Karpas-422 (cell line): Measurements from ENCODE around the gene NCOA3. TPM values are rescaled to one million over a fixed set of nuclear protein-coding genes. Genes with fewer than 3 reads are reported as not detected.
A peak's percentile ranks its signal among the peaks of the same experiment; 100 is the strongest.

Experiments
- DNase-seq: peaks from one replicate; pipeline ENCODE4 v3.0.0-alpha.2; 2015
- H2AFZ ChIP-seq: fragments of 200-600 bp; sonication (generic); 2 replicates; pipeline ENCODE4 v1.6.1; 2014; ENCODE audit warnings: antibody characterized with exemption, low read length, mixed read lengths
- H3K27ac ChIP-seq: fragments of 200-600 bp; sonication (generic); 2 replicates; pipeline ENCODE4 v1.5.1; 2014; ENCODE audit warnings: mild to moderate bottlenecking, low read length, moderate library complexity
- H3K27me3 ChIP-seq: fragments of 200-600 bp; sonication (generic); 2 replicates; pipeline ENCODE4 v1.6.1; 2014; ENCODE audit warnings: low read length, mixed read lengths
- H3K36me3 ChIP-seq: fragments of 200-600 bp; sonication (generic); 2 replicates; pipeline ENCODE4 v1.6.1; 2014; ENCODE audit warnings: low read length, mixed read lengths; ENCODE audit not compliant: insufficient read depth
- H3K4me1 ChIP-seq: fragments of 200-600 bp; sonication (generic); 2 replicates; pipeline ENCODE4 v1.6.1; 2014; ENCODE audit warnings: mild to moderate bottlenecking, low read length, mixed read lengths
- H3K4me2 ChIP-seq: fragments of 200-600 bp; sonication (generic); 2 replicates; pipeline ENCODE4 v1.6.1; 2014; ENCODE audit warnings: low read length, low read depth, mild to moderate bottlenecking; ENCODE audit not compliant: poor library complexity, severe bottlenecking
- H3K4me3 ChIP-seq: fragments of 200-600 bp; sonication (generic); 2 replicates; pipeline ENCODE4 v1.5.1; 2014; ENCODE audit warnings: mild to moderate bottlenecking, antibody characterized with exemption, low read length, mixed read lengths
- H3K79me2 ChIP-seq: fragments of 200-600 bp; sonication (generic); 2 replicates; pipeline ENCODE4 v1.6.1; 2014; ENCODE audit warnings: mild to moderate bottlenecking, low read length, mixed read lengths
- H3K9ac ChIP-seq: fragments of 200-600 bp; sonication (generic); 2 replicates; pipeline ENCODE4 v1.6.0; 2014; ENCODE audit warnings: low read length
- H3K9me2 ChIP-seq: fragments of 200-600 bp; sonication (generic), shearing (Covaris generic); replicated peaks from 2 replicates; pipeline ENCODE4 v1.6.0; 2014; ENCODE audit warnings: mild to moderate bottlenecking, low read length, moderate library complexity; ENCODE audit not compliant: insufficient read depth
- H3K9me3 ChIP-seq: fragments of 300-700, 200-600 bp; sonication (generic); 2 replicates; pipeline ENCODE4 v1.6.1; 2014; ENCODE audit warnings: low read length, mixed read lengths
- H4K20me1 ChIP-seq: fragments of 200-600 bp; sonication (generic); 2 replicates; pipeline ENCODE4 v1.6.1; 2014; ENCODE audit warnings: mild to moderate bottlenecking, antibody characterized with exemption, low read length, low read depth; ENCODE audit not compliant: insufficient read depth
- total RNA-seq: library from RNA; depleted of rRNA; stranded (reverse); fragments of >200 nt; shearing (Covaris generic); gene quantifications from 2 replicates; pipeline ENCODE4 v1.2.3, GENCODE V29; 2014; ENCODE audit warnings: low replicate concordance

Gene NCOA3
- total RNA-seq, 1 experiment from 2014 or later, result 90.0 TPM

DNA sequence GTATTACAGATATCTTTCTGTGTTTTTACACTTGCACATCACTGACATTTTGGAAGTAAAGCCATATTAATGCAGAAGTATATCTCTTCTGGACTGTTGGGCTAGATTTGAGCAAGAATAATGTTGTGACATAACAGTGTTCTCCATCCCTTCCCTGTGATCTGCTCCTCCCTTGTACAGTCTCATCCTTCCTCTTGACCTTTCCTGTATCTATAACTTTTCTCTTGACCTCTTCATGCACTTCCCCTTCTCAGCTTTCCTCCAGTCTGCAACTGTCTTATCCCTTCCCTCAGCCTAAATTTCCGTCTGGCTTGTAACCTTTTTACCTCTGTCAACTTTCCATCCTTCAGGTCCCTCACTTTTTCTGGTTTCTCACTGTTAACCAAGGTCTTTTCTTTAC is 29.8 kb downstream of the NCOA3 start:
- Histone ChIP-seq H3K4me3 (no peak overlapping the region), H3K27ac (no peak overlapping the region), H3K4me1 (peaks cover 28% of the 10 kb centered on the region), H3K4me2 (no peak overlapping the region), H3K9me3 (no peaks in the 10 kb centered on the region), H3K9ac (no peak overlapping the region), H3K36me3 (no peaks in the 10 kb centered on the region), H4K20me1 (no peaks in the 10 kb centered on the region), H3K79me2 (peaks cover 93% of the 10 kb centered on the region), H2AFZ (no peak overlapping the region), H3K9me2 (no peaks in the 10 kb centered on the region), H3K27me3 (no peaks in the 10 kb centered on the region)
- no peak for DNase-seq

DNA sequence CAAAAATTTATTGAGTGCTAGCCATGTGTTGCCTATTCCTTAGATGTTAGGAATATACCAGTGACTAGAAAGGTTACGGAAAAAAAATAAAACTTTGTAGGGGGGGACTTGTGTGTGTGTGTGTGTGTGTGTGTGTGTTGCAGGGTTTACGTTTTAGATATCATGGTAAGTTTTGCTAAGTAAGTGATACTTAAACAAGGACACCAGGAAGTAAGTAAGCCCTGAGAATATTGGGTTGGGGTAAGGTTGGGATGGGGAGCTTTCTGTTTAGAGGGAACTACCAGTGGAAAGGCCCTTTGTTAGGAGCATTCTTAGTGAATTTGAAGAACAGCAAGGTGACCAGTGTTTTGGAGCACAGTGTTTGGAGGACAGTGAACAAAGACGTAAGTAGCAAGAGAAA is 30.3 kb downstream of the NCOA3 start:
- DNase-seq, result no peak
- H2AFZ ChIP-seq, result no peak overlapping the region
- H3K4me3 ChIP-seq, result no peak overlapping the region
- peaks cover 31% of the 10 kb centered on the region for H3K4me1 ChIP-seq
- no peak overlapping the region for H3K27ac ChIP-seq
- H3K9me2 ChIP-seq, result no peaks in the 10 kb centered on the region
- H3K9ac ChIP-seq, result no peak overlapping the region
- no peaks in the 10 kb centered on the region for H3K27me3 ChIP-seq
- no peak overlapping the region for H3K4me2 ChIP-seq
- H4K20me1 ChIP-seq, result no peaks in the 10 kb centered on the region
- H3K9me3 ChIP-seq, result no peaks in the 10 kb centered on the region
- H3K36me3 ChIP-seq, result no peaks in the 10 kb centered on the region
- peaks cover 97% of the 10 kb centered on the region for H3K79me2 ChIP-seq

DNA sequence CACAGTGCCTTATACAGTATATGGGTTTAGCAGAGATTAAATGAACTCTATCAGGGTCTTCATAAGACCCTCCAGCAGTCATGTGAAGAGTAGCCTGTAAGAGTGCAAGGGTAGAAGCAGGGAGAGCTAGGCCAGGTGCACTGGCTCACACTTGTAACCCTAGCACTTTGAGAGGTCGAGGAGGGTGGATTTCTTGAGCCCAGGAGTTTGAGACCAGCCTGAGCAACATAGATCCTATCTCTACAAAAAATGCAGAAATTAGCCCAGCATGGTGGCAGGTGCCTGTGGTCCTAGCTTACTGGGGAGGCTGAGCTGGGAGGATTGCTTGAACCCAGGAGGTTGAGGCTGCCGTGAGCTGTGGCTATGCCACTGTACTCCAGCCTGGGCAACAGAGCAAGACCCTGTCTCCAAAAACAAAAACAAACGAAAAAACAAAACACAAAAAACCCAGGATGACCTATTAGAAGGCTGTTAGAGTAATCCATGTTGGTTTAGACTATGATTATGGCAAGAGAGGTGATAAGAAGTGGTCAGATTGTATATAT is 31.9 kb downstream of the NCOA3 start:
- Histone ChIP-seq H4K20me1 (no peaks in the 10 kb centered on the region), H3K4me3 (no peak overlapping the region), H3K4me1 (peaks cover 31% of the 10 kb centered on the region), H3K27me3 (no peaks in the 10 kb centered on the region), H3K79me2 (peaks cover 97% of the 10 kb centered on the region), H3K4me2 (no peak overlapping the region), H2AFZ (no peak overlapping the region), H3K36me3 (no peaks in the 10 kb centered on the region), H3K9me3 (no peaks in the 10 kb centered on the region), H3K9me2 (no peaks in the 10 kb centered on the region), H3K9ac (no peak overlapping the region), H3K27ac (peak overlapping the region; percentile 26; the same call in 1 of the 2 replicates)
- DNase-seq, result no peak

DNA sequence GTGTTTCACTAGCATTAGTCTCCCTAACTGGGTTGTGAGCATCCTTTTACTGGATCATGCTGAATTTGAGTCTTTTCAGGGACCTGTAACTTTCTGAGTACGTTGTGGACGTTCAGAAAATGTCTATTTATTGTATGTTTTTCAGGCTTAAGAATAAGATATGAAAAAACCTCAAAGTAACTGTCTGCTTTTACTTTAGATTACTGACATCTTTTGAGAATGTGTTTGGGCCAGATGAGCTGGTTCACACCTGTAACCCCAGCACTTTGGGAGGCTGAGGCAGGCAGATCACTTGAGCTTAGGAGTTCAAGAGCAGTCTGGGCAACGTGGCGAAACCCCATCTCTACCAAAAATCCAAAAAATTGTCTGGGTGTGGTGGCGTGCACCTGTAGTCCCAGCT is 32.7 kb downstream of the NCOA3 start:
- Histone ChIP-seq H3K9ac (no peak overlapping the region), H3K4me2 (no peak overlapping the region), H3K79me2 (peaks cover 98% of the 10 kb centered on the region), H3K27ac (peak overlapping the region; percentile 26; the same call in 1 of the 2 replicates), H3K9me2 (no peaks in the 10 kb centered on the region), H2AFZ (no peak overlapping the region), H3K27me3 (no peaks in the 10 kb centered on the region), H4K20me1 (no peaks in the 10 kb centered on the region), H3K9me3 (no peaks in the 10 kb centered on the region), H3K4me3 (no peak overlapping the region), H3K36me3 (no peaks in the 10 kb centered on the region), H3K4me1 (peaks cover 36% of the 10 kb centered on the region)
- no peak for DNase-seq

- no peak overlapping the region for H3K4me2 ChIP-seq
- no peak overlapping the region for H2AFZ ChIP-seq
- no peak for DNase-seq
- H3K27me3 ChIP-seq, result no peaks in the 10 kb centered on the region
- peaks cover 98% of the 10 kb centered on the region for H3K79me2 ChIP-seq
- no peaks in the 10 kb centered on the region for H3K9me2 ChIP-seq
- H3K27ac ChIP-seq, result no peak overlapping the region
- no peaks in the 10 kb centered on the region for H4K20me1 ChIP-seq
- no peak overlapping the region for H3K9ac ChIP-seq
- no peaks in the 10 kb centered on the region for H3K9me3 ChIP-seq
- H3K4me3 ChIP-seq, result no peak overlapping the region
- H3K36me3 ChIP-seq, result no peaks in the 10 kb centered on the region
- H3K4me1 ChIP-seq, result peaks cover 40% of the 10 kb centered on the region
Measured at GRCh38 chr20:47535088-47535487, 33.4 kb downstream of the NCOA3 start.

- Histone ChIP-seq H4K20me1 (no peaks in the 10 kb centered on the region), H3K4me1 (peaks cover 46% of the 10 kb centered on the region), H3K4me2 (no peak overlapping the region), H3K9me3 (no peaks in the 10 kb centered on the region), H3K4me3 (no peak overlapping the region), H3K9me2 (no peaks in the 10 kb centered on the region), H3K27me3 (no peaks in the 10 kb centered on the region), H3K27ac (no peak overlapping the region), H3K36me3 (no peaks in the 10 kb centered on the region), H3K9ac (no peak overlapping the region), H3K79me2 (peaks cover 98% of the 10 kb centered on the region), H2AFZ (no peak overlapping the region)
- DNase-seq, result no peak
Measured at GRCh38 chr20:47535994-47536393, 34.3 kb downstream of the NCOA3 start.

- H2AFZ ChIP-seq, result no peak overlapping the region
- H4K20me1 ChIP-seq, result no peaks in the 10 kb centered on the region
- no peak overlapping the region for H3K9ac ChIP-seq
- peaks cover 98% of the 10 kb centered on the region for H3K79me2 ChIP-seq
- H3K36me3 ChIP-seq, result no peaks in the 10 kb centered on the region
- H3K27me3 ChIP-seq, result no peaks in the 10 kb centered on the region
- peaks cover 41% of the 10 kb centered on the region for H3K4me1 ChIP-seq
- peak; percentile 61 for DNase-seq
- peak overlapping the region; percentile 60 for H3K27ac ChIP-seq
- no peaks in the 10 kb centered on the region for H3K9me2 ChIP-seq
- H3K4me3 ChIP-seq, result no peak overlapping the region
- H3K4me2 ChIP-seq, result peak overlapping the region; percentile 10
- H3K9me3 ChIP-seq, result no peaks in the 10 kb centered on the region
Measured at GRCh38 chr20:47540443-47541354, 39.0 kb downstream of the NCOA3 start.

DNA sequence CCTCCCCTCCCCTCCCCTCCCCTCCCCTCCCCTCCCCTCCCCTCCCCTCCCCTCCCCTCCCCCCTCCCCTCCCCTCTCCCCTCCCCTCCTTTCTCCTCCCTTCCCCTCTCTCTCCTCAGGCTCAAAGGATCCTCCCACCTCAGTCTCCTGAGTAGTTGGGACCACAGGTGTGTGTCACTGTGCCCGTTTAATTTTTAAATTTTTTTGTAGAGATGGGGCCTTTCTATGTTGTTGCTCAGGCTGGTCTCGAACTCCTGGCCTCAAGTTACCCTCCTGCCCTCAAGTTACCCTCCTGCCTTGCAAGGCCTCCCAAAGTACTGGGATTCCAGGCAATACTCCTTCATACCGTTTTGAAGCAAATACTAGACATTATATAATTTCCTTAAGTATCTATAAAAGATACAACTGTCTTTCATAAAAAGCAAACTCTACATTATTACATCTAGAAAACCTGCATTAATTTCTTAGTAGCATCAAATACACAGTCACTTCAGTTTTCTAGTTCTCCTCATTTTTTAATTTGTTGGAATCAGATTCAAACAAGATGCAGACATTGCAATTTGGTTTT is 39.8 kb downstream of the NCOA3 start:
- H3K4me2 ChIP-seq, result no peak overlapping the region
- H3K4me1 ChIP-seq, result peaks cover 37% of the 10 kb centered on the region
- H4K20me1 ChIP-seq, result no peaks in the 10 kb centered on the region
- peaks cover 98% of the 10 kb centered on the region for H3K79me2 ChIP-seq
- no peaks in the 10 kb centered on the region for H3K36me3 ChIP-seq
- H3K27ac ChIP-seq, result 0 out of 2 replicates have a peak overlapping the region, but pooled peaks have one; percentile 11
- no peak overlapping the region for H2AFZ ChIP-seq
- H3K4me3 ChIP-seq, result no peak overlapping the region
- no peak for DNase-seq
- no peaks in the 10 kb centered on the region for H3K27me3 ChIP-seq
- no peak overlapping the region for H3K9ac ChIP-seq
- no peaks in the 10 kb centered on the region for H3K9me3 ChIP-seq
- no peaks in the 10 kb centered on the region for H3K9me2 ChIP-seq
